HG03139 (cell line): ENCODE results near the gene RPL19.
"Not testable (repeated sequence)": the region's sequence is repeated elsewhere in the genome, so short reads cannot be mapped to it uniquely, and the experiment has no call there.

Source experiments
- ATAC-seq: cut with Tn5 transposase; IDR thresholded peaks from one replicate; pipeline ENCODE4 v1.9.1; 2021; ENCODE audit not compliant: unreplicated experiment

The RPL19 gene

DNA sequence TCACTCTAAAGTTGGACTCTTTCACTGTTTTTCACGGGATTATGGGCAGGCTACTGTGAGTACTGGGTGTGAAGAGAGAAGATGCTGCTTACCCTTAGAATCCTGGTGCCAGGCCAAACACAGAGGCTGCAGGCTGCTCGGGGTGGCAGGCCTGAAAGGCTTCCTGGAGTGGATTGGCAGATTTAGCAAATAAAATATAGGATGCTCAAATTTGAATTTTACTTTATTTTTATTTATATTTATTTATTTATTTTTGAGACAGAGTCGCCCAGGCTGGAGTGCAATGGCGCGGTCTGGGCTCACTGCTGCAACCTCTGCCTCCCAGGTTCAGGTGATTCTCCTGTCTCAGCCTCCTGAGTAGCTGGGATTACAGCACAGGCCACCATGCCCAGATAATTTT, 40.5 kb downstream of the RPL19 start:
- no peak for ATAC-seq

- no peak for ATAC-seq
Observed at GRCh38 chr17:39243155-39243554, 43.1 kb downstream of the RPL19 start.

GRCh38 chr17:39244016-39244599, 44.0 kb downstream of the RPL19 start:
- no peak for ATAC-seq

- no peak for ATAC-seq
Observed at GRCh38 chr17:39244600-39245570, 44.8 kb downstream of the RPL19 start.

DNA sequence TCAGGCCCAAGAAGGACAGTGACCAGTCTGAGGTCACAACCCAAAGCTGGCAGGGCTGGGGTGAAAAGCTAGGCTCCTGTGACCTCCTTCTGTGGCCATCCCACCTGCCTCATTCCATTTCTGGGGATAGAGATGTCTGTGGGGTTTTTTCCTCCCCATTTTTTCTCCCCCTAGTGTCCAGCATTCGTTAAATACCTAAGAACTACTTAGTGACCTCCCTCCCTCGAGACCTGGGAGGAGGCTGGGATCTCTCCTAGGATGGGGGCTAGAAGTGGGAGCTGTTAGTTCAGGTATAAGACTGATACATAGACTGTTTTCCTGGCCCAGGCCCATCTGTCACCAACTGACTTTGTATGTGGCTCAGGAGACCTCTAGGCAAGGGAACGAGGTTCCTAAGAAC, 46.2 kb downstream of the RPL19 start:
- ATAC-seq: no peak

- not testable (repeated sequence) for ATAC-seq
Observed at GRCh38 chr17:39250076-39250475, 50.0 kb downstream of the RPL19 start.

DNA sequence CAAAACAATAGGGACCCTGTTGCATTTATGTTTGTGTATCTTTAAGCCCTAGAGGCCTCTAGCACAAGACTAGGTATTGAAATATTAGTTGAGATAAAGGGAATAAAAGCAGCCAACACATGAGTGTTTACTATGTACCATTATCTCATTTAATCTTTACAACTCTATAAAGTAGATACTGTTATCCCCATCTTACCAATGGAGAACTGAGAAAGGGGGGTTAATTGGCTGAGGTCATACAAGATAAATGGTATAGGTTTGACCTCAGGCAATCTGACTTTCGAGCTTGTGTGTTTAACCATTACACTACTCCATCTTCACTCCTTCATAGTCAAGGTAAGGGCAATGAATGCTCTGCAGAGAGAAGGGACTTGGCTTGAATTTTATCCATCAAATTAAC, 51.9 kb downstream of the RPL19 start:
- ATAC-seq: no peak

- no peak for ATAC-seq
Observed at GRCh38 chr17:39252788-39253460, 52.8 kb downstream of the RPL19 start.
